ENCODE results near the gene ZCWPW1. TPM values are rescaled to one million over a fixed set of nuclear protein-coding genes. Genes with fewer than 3 reads are reported as not detected.

Gene ZCWPW1
- total and polyA plus RNA-seq, 7 donors = 3.5 to 13.2 (median 5.5) TPM

DNA sequence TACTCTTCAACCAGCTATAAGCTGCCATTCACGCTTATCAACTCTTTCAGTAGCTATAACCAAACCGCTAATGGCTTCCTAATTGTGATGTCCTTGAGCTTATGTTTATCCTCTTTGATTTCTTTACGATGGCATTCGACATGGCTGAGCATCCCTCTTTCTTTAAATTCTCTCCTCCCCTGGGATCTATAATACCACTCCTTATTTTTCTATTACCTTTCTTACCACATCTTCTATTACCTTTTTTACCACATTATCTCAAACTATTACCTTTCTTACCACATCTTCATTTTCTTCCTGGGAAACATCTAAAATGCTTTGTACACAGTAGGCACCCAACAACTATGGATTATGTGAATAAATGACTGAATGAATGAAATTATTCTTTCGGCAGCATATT lies 13.1 kb downstream of the ZCWPW1 start:
- Histone ChIP-seq H3K4me1 (no peaks in the 10 kb centered on the region), H3K27ac (no peak overlapping the region), H3K27me3 (ENCODE audit: insufficient read depth in 3 of 3, low read length in 2 of 3) (no peaks in the 10 kb centered on the region), H3K36me3 (ENCODE audit: insufficient read depth in 1 of 2, low read depth in 1 of 2) (peaks cover 0 to 9% of the 10 kb centered on the region in 2 donors), H3K4me3 (no peak overlapping the region), H3K9me3 (no peaks in the 10 kb centered on the region)
- intact Hi-C loops (cut with DNase I) = no loop called here
- TF ChIP-seq, protein P1, sequence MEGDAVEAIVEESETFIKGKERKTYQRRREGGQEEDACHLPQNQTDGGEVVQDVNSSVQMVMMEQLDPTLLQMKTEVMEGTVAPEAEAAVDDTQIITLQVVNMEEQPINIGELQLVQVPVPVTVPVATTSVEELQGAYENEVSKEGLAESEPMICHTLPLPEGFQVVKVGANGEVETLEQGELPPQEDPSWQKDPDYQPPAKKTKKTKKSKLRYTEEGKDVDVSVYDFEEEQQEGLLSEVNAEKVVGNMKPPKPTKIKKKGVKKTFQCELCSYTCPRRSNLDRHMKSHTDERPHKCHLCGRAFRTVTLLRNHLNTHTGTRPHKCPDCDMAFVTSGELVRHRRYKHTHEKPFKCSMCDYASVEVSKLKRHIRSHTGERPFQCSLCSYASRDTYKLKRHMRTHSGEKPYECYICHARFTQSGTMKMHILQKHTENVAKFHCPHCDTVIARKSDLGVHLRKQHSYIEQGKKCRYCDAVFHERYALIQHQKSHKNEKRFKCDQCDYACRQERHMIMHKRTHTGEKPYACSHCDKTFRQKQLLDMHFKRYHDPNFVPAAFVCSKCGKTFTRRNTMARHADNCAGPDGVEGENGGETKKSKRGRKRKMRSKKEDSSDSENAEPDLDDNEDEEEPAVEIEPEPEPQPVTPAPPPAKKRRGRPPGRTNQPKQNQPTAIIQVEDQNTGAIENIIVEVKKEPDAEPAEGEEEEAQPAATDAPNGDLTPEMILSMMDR (IDR thresholded peaks at IDR 0.05) = no peak
- no peak for ATAC-seq
- 88 to 93% (median 92%) methylated on average over 5 of the region's 5 CpGs for WGBS, 3 donors
- DNase-seq = no peak

DNA sequence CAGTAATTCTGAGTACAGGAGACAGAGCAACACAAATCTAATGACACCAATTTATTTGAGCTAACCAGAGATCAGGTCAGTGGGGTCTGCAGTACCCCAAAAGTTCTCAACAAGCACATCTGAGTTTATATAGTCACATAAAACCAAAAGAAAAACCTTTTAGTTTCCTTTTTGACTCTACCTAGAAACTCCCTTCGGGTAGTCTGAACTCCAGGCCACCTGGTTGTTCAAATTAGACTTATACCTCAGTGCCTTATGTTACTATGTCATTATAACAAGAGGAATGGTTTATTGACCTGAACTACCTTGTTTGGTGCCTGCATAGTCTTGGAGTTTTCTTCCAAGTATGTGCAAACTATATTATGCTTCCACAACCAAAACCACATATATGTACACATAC lies 14.6 kb downstream of the ZCWPW1 start:
- H3K4me3 ChIP-seq = no peak overlapping the region
- 81 to 97% (median 86%) methylated on average over 1 of the region's 1 CpG for WGBS, 3 donors
- no peak for DNase-seq
- peaks cover 0 to 9% of the 10 kb centered on the region in 2 donors for H3K36me3 ChIP-seq (ENCODE audit: insufficient read depth in 1 of 2, low read depth in 1 of 2)
- ATAC-seq = no peak
- TF ChIP-seq, protein P1 (IDR thresholded peaks at IDR 0.05) = no peak
- H3K27me3 ChIP-seq (ENCODE audit: insufficient read depth in 3 of 3, low read length in 2 of 3) = no peaks in the 10 kb centered on the region
- intact Hi-C loops (cut with DNase I) = no loop called here
- H3K9me3 ChIP-seq = no peaks in the 10 kb centered on the region
- no peak overlapping the region for H3K27ac ChIP-seq
- no peaks in the 10 kb centered on the region for H3K4me1 ChIP-seq

DNA sequence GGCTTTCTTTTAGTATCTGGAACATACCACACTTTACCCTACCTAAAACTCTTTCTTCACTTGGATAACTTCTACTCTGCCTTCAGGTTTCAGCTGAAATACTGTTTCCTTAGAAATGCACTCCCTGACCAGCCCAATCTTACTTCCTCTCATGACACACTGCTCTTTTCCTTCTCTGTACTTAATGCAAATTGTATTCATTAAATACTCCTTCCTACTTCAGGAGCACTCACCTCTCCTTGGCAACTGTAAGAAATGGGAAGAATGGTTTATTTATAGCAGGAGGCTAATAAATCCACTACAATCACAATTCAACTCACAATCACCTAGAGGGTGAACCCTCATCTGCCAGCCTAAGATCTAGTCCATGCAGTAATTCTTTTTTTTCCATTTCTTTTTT lies 15.2 kb downstream of the ZCWPW1 start:
- TF ChIP-seq, protein P1 (IDR thresholded peaks at IDR 0.05) = no peak
- Histone ChIP-seq H3K36me3 (ENCODE audit: insufficient read depth in 1 of 2, low read depth in 1 of 2) (peaks cover 0 to 9% of the 10 kb centered on the region in 2 donors), H3K4me3 (no peak overlapping the region), H3K9me3 (no peaks in the 10 kb centered on the region), H3K27me3 (ENCODE audit: insufficient read depth in 3 of 3, low read length in 2 of 3) (no peaks in the 10 kb centered on the region), H3K4me1 (no peaks in the 10 kb centered on the region), H3K27ac (no peak overlapping the region)
- intact Hi-C loops (cut with DNase I) = no loop called here
- ATAC-seq = no peak
- no peak for DNase-seq

DNA sequence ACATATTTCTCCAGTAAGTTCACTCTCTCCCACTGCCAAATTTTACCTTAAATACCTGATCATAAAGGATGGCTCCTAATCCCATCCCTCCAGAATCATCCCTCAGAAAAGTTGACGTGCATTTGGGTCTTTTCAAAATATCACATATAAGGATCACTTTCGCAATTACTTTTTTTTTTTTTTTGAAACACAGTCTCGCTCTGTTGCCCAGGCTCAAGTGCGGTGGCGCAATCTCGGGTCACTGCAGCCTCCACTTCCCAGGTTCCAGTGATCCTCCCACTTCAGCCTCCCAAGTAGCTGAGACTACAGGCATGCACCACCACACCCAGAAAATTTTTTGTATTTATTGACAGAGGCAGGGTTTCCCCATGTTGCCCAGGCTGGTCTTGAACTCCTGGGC lies 17.4 kb downstream of the ZCWPW1 start:
- H3K27me3 ChIP-seq (ENCODE audit: insufficient read depth in 3 of 3, low read length in 2 of 3) = no peaks in the 10 kb centered on the region
- intact Hi-C loops (cut with DNase I) = no loop called here
- TF ChIP-seq, protein P1 (IDR thresholded peaks at IDR 0.05) = no peak
- H3K9me3 ChIP-seq = no peaks in the 10 kb centered on the region
- 92 to 94% (median 93%) methylated on average over 6 of the region's 6 CpGs for WGBS, 3 donors
- H3K27ac ChIP-seq = no peak overlapping the region
- ATAC-seq (no peak), DNase-seq (no peak)
- H3K36me3 ChIP-seq (ENCODE audit: insufficient read depth in 1 of 2, low read depth in 1 of 2) = peaks cover 0 to 7% of the 10 kb centered on the region in 2 donors
- no peak overlapping the region for H3K4me3 ChIP-seq
- H3K4me1 ChIP-seq = no peaks in the 10 kb centered on the region
